Measurements from ENCODE around the gene PSMB7. TPM values are rescaled to one million over a fixed set of nuclear protein-coding genes. Genes with fewer than 3 reads are reported as not detected.
"Not testable (repeated sequence)": the region's sequence is repeated elsewhere in the genome, so short reads cannot be mapped to it uniquely, and the experiment has no call there.

Gene PSMB7
- polyA plus RNA-seq, 5 donors = 204 to 212 (median 205) TPM

- no peak for DNase-seq
These were observed 32.8 kb upstream of the PSMB7 start for GRCh38 chr9:124448019-124448418.

GRCh38 chr9:124447297-124447661 is 32.0 kb upstream of the PSMB7 start:
- no peak for DNase-seq

GRCh38 chr9:124444166-124444565 is 28.9 kb upstream of the PSMB7 start:
- no peak for DNase-seq

GRCh38 chr9:124443625-124444024 is 28.4 kb upstream of the PSMB7 start:
- no peak for DNase-seq

- DNase-seq = no peak
These were observed 27.6 kb upstream of the PSMB7 start for GRCh38 chr9:124442826-124443225.

- no peak for DNase-seq
These were observed 27.1 kb upstream of the PSMB7 start for GRCh38 chr9:124442379-124442778.

GRCh38 chr9:124441291-124441690 is 26.0 kb upstream of the PSMB7 start:
- no peak for DNase-seq

GRCh38 chr9:124440786-124441185 is 25.5 kb upstream of the PSMB7 start:
- DNase-seq = no peak

GRCh38 chr9:124439686-124440243 is 24.5 kb upstream of the PSMB7 start:
- DNase-seq = no peak

GRCh38 chr9:124439086-124439485 is 23.8 kb upstream of the PSMB7 start:
- no peak for DNase-seq

GRCh38 chr9:124438091-124438490 is 22.8 kb upstream of the PSMB7 start:
- DNase-seq = no peak

GRCh38 chr9:124437086-124437485 is 21.8 kb upstream of the PSMB7 start:
- no peak for DNase-seq

- DNase-seq = no peak
These were observed 21.1 kb upstream of the PSMB7 start for GRCh38 chr9:124436320-124436719.

GRCh38 chr9:124429530-124429867 is 14.3 kb upstream of the PSMB7 start:
- no peak for DNase-seq

GRCh38 chr9:124428751-124429529 is 13.7 kb upstream of the PSMB7 start:
- no peak for DNase-seq

GRCh38 chr9:124427281-124427680 is 12.0 kb upstream of the PSMB7 start:
- no peak for DNase-seq

GRCh38 chr9:124426361-124426760 is 11.1 kb upstream of the PSMB7 start:
- DNase-seq = no peak

- DNase-seq = not testable (repeated sequence)
These were observed 10.5 kb upstream of the PSMB7 start for GRCh38 chr9:124425733-124426132.

GRCh38 chr9:124423591-124423990 is 8.3 kb upstream of the PSMB7 start:
- no peak for DNase-seq

GRCh38 chr9:124423155-124423554 is 7.9 kb upstream of the PSMB7 start:
- DNase-seq = no peak

GRCh38 chr9:124420991-124421543 is 5.8 kb upstream of the PSMB7 start:
- DNase-seq = no peak

GRCh38 chr9:124419832-124420489 is 4.7 kb upstream of the PSMB7 start:
- DNase-seq = no peak

GRCh38 chr9:124415852-124416484 is 726 bp upstream of the PSMB7 start:
- no peak for DNase-seq
